ENCODE data around the gene DNAJB6.

- TF ChIP-seq CTCF (IDR thresholded peaks at IDR 0.05) (no peak), POLR2A (IDR thresholded peaks at IDR 0.05) (no peak)
These were observed 51.5 kb downstream of the DNAJB6 start for GRCh38 chr7:157388301-157388700.
